Tibial nerve (tissue), 4 donors: Measurements from ENCODE around the gene CAMTA1.

Experiments used
- EP300 ChIP-seq, 2 donors: sonication (generic); formaldehyde crosslinking; IDR thresholded peaks; one replicate each; pipeline ENCODE4 v1.6.1; 2017; ENCODE audit warnings: antibody characterized with exemption in 2 of 2, mild to moderate bottlenecking in 1 of 2
- TF ChIP-seq, protein P1 (sequence below), 5 experiments: fragments of 200-600 bp in 3 of 5; fragments of 450-650 bp in 2 of 5; sonication (generic) in 3 of 5; IDR thresholded peaks; one replicate each; pipeline ENCODE4 v1.5.1; 2016 to 2019; ENCODE audit warnings: antibody characterized with exemption in 5 of 5, mild to moderate bottlenecking in 3 of 5, moderate library complexity in 2 of 5

DNA sequence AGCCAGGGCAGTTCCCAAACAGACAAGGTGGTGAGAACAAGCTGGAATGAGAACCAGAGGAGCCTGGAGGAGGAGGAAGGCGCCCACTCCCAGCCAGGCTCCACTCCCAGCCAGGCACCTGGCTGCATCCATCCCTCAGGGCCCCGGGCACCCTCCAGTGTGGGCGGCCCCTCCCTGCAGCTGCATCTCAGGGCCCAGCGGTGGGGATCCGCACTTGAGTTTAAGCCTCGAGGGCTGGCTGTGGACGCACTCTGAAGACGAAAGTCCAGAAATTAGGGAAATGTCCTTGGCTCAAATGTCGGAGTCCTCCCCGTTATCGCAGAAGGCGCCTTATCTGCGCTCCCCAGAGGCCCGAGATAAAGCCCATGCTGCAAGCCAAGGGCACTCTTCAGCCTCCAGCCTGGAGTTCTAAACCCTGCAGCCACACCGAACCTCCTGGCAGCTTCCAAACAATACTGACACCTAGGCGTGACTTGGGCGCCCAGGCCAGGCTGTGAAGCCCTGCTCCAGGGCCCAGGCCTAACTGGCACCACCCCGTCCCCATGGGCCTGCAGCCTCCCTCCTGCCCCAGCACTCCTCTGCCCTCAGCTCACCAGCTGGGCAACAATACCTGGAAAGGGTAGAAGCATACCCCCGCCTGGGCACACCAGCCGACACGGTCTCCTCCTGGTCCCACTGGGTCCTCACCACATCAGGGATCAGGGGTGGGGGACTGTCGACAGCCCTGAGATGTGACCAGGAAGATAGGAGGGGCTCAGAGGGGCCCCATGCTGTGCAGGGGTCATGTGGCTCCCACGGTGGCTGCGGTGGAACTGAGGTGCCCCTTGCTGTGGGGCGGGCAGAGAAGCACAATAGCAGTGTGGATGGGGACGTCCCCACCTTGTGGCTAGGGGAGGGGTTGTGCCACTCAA lies 801.0 kb downstream of the CAMTA1 start:
- TF ChIP-seq, protein P1, sequence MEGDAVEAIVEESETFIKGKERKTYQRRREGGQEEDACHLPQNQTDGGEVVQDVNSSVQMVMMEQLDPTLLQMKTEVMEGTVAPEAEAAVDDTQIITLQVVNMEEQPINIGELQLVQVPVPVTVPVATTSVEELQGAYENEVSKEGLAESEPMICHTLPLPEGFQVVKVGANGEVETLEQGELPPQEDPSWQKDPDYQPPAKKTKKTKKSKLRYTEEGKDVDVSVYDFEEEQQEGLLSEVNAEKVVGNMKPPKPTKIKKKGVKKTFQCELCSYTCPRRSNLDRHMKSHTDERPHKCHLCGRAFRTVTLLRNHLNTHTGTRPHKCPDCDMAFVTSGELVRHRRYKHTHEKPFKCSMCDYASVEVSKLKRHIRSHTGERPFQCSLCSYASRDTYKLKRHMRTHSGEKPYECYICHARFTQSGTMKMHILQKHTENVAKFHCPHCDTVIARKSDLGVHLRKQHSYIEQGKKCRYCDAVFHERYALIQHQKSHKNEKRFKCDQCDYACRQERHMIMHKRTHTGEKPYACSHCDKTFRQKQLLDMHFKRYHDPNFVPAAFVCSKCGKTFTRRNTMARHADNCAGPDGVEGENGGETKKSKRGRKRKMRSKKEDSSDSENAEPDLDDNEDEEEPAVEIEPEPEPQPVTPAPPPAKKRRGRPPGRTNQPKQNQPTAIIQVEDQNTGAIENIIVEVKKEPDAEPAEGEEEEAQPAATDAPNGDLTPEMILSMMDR (IDR thresholded peaks at IDR 0.05): no peak
- no peak for TF ChIP-seq EP300 (IDR thresholded peaks at IDR 0.05)
